ENCODE measurements around the gene GNAQ. TPM values are rescaled to one million over a fixed set of nuclear protein-coding genes. Genes with fewer than 3 reads are reported as not detected.

GNAQ gene
- total RNA-seq, 6 donors from 2014 or later, result 50.3 to 117 (median 94.3) TPM

GRCh38 chr9:77939149-77939668 is 92.4 kb downstream of the GNAQ start:
- Histone ChIP-seq H3K9me3 (no peaks in the 10 kb centered on the region), H3K4me1 (peaks cover 16 to 31% (median 21%) of the 10 kb centered on the region in 4 donors), H3K27ac (no peak overlapping the region), H3K27me3 (no peaks in the 10 kb centered on the region), H3K36me3 (no peaks in the 10 kb centered on the region), H3K4me3 (no peak overlapping the region)
- no peak for ATAC-seq (ENCODE audit: low FRiP score in 2 of 2)
- DNase-seq, result no peak
- WGBS, 2 donors, result 71 to 80% methylated on average over 2 of the region's 2 CpGs
- TF ChIP-seq CTCF (IDR thresholded peaks at IDR 0.05) (no peak), POLR2AphosphoS5 (IDR thresholded peaks at IDR 0.05) (no peak), POLR2A (IDR thresholded peaks at IDR 0.05) (no peak), EP300 (IDR thresholded peaks at IDR 0.05) (no peak)

- peaks cover 8 to 27% (median 15%) of the 10 kb centered on the region in 4 donors for H3K4me1 ChIP-seq
- DNase-seq, result no peak
- no peak overlapping the region for H3K4me3 ChIP-seq
- H3K9me3 ChIP-seq, result no peaks in the 10 kb centered on the region
- no peak for ATAC-seq (ENCODE audit: low FRiP score in 2 of 2)
- TF ChIP-seq EP300 (IDR thresholded peaks at IDR 0.05) (no peak), CTCF (IDR thresholded peaks at IDR 0.05) (no peak), POLR2A (IDR thresholded peaks at IDR 0.05) (no peak), POLR2AphosphoS5 (IDR thresholded peaks at IDR 0.05) (no peak)
- H3K36me3 ChIP-seq, result no peaks in the 10 kb centered on the region
- H3K27ac ChIP-seq, result no peak overlapping the region
- WGBS, 2 donors, result 97 to 100% methylated on average over 2 of the region's 2 CpGs
- H3K27me3 ChIP-seq, result no peaks in the 10 kb centered on the region
Measured at GRCh38 chr9:77938163-77938562, 93.4 kb downstream of the GNAQ start.

- Histone ChIP-seq H3K4me1 (peaks cover 7 to 22% (median 9%) of the 10 kb centered on the region in 4 donors), H3K4me3 (no peak overlapping the region), H3K27me3 (no peaks in the 10 kb centered on the region), H3K9me3 (no peaks in the 10 kb centered on the region), H3K36me3 (no peaks in the 10 kb centered on the region), H3K27ac (peak overlapping the region in 3 of 4 donors; percentile 12 to 34 (median 13))
- TF ChIP-seq POLR2AphosphoS5 (IDR thresholded peaks at IDR 0.05) (no peak), POLR2A (IDR thresholded peaks at IDR 0.05) (no peak), EP300 (IDR thresholded peaks at IDR 0.05) (no peak), CTCF (IDR thresholded peaks at IDR 0.05) (no peak)
- 32 to 54% methylated on average over 3 of the region's 3 CpGs for WGBS, 2 donors
- ATAC-seq (ENCODE audit: low FRiP score in 2 of 2) (peak in 1 of 2 donors; percentile 75), DNase-seq (no peak)
Measured at GRCh38 chr9:77935974-77936373, 95.6 kb downstream of the GNAQ start.

GRCh38 chr9:77935211-77935610 is 96.4 kb downstream of the GNAQ start:
- Histone ChIP-seq H3K27me3 (no peaks in the 10 kb centered on the region), H3K9me3 (no peaks in the 10 kb centered on the region), H3K36me3 (no peaks in the 10 kb centered on the region), H3K4me1 (peaks cover 7 to 22% (median 9%) of the 10 kb centered on the region in 4 donors), H3K27ac (peak overlapping the region in 3 of 4 donors; percentile 12 to 34 (median 13)), H3K4me3 (no peak overlapping the region)
- DNase-seq (no peak), ATAC-seq (ENCODE audit: low FRiP score in 2 of 2) (peak in 1 of 2 donors; percentile 42)
- TF ChIP-seq POLR2AphosphoS5 (IDR thresholded peaks at IDR 0.05), result no peak
- WGBS, 2 donors, result 80% methylated on average over 3 of the region's 3 CpGs

- ATAC-seq (ENCODE audit: low FRiP score in 2 of 2), result no peak
- TF ChIP-seq POLR2AphosphoS5 (IDR thresholded peaks at IDR 0.05), result no peak
- TF ChIP-seq CTCF (IDR thresholded peaks at IDR 0.05), result no peak
- TF ChIP-seq POLR2A (IDR thresholded peaks at IDR 0.05), result no peak
- TF ChIP-seq EP300 (IDR thresholded peaks at IDR 0.05), result no peak
- no peaks in the 10 kb centered on the region for H3K36me3 ChIP-seq
- H3K27ac ChIP-seq, result no peak overlapping the region
- H3K9me3 ChIP-seq, result no peaks in the 10 kb centered on the region
- DNase-seq, result no peak
- H3K4me1 ChIP-seq, result peaks cover 7 to 22% (median 10%) of the 10 kb centered on the region in 4 donors
- no peak overlapping the region for H3K4me3 ChIP-seq
- WGBS, 2 donors, result 93 to 94% methylated on average over 7 to 8 of the region's 8 CpGs
- no peaks in the 10 kb centered on the region for H3K27me3 ChIP-seq
Measured at GRCh38 chr9:77933976-77934375, 97.6 kb downstream of the GNAQ start.

All from upper lobe of left lung (tissue), 6 donors.